Sigmoid colon (tissue), 7 donors: Measurements from ENCODE around the gene C8G. TPM values are rescaled to one million over a fixed set of nuclear protein-coding genes. Genes with fewer than 3 reads are reported as not detected.

Experiments
- DNase-seq: peaks from one replicate; pipeline ENCODE4 v3.0.0-alpha.2; 2019
- H3K27ac ChIP-seq, 4 donors: fragments of 200-600 bp; sonication (generic); one replicate each; pipeline ENCODE4 v1.5.1; 2016 to 2019; ENCODE audit warnings: mild to moderate bottlenecking in 1 of 4
- H3K27me3 ChIP-seq, 3 donors: fragments of 200-600 bp; sonication (generic); one replicate each; pipeline ENCODE4 v1.5.1; 2019; ENCODE audit warnings: mild to moderate bottlenecking in 1 of 3
- H3K36me3 ChIP-seq, 4 donors: fragments of 200-600 bp; sonication (generic); one replicate each; pipeline ENCODE4 v1.5.1; 2016 to 2019
- H3K4me1 ChIP-seq, 4 donors: fragments of 200-600 bp; sonication (generic); one replicate each; pipeline ENCODE4 v1.5.1; 2017 to 2019
- H3K4me3 ChIP-seq, 4 donors: fragments of 200-600 bp; sonication (generic); one replicate each; pipeline ENCODE4 v1.5.1; 2017 to 2019; ENCODE audit warnings: mild to moderate bottlenecking in 2 of 4, moderate library complexity in 1 of 4
- H3K9me3 ChIP-seq, 4 donors: fragments of 200-600 bp in 3 of 4; sonication (generic) in 3 of 4; one replicate each; pipeline versions ENCODE4 v1.5.1 to v1.6.1; 2013 to 2019
- CTCF ChIP-seq, 4 experiments: fragments of 450-650 bp in 3 of 4; fragments of 200-600 bp in 1 of 4; IDR thresholded peaks; one replicate each; pipeline ENCODE4 v1.5.1; 2016 to 2019; ENCODE audit warnings: antibody characterized with exemption in 4 of 4, mild to moderate bottlenecking in 3 of 4, moderate library complexity in 2 of 4
- EP300 ChIP-seq, 4 donors: sonication (generic); formaldehyde crosslinking; IDR thresholded peaks; one replicate each; pipeline ENCODE4 v1.6.1; 2017; ENCODE audit warnings: antibody characterized with exemption in 4 of 4
- POLR2A ChIP-seq, 2 donors: fragments of 450-650 bp; IDR thresholded peaks; one replicate each; pipeline ENCODE4 v1.6.1; 2016; ENCODE audit warnings: antibody characterized with exemption in 2 of 2, mild to moderate bottlenecking in 2 of 2, moderate library complexity in 2 of 2
- POLR2AphosphoS5 ChIP-seq, 4 donors: sonication (generic); formaldehyde crosslinking; IDR thresholded peaks; one replicate each; pipeline ENCODE4 v1.6.1; 2017; ENCODE audit warnings: antibody characterized with exemption in 4 of 4
- WGBS, 2 donors: extraction: QIAGEN DNeasy Blood & Tissue Kit; methylation state at CpG; one replicate each; pipeline ENCODE4 v1.1.7; 2013; 5-methylcytosine and 5-hydroxymethylcytosine counted together
- intact Hi-C: fragments of 100-400 bp; cut with DNase I; formaldehyde crosslinking; loops from one replicate; pipeline ENCODE4 v1.15.1; 2023
- polyA plus RNA-seq, 3 donors: library from polyadenylated mRNA; stranded (reverse); fragments of 200-250 nt; gene quantifications; one replicate each; pipeline ENCODE4 v1.2.3, GENCODE V29; 2013
- total RNA-seq, 4 donors: library from RNA; depleted of rRNA; stranded (reverse); fragments of >200 nt; gene quantifications; one replicate each; pipeline ENCODE4 v1.1.0, GENCODE V29; 2016
- donor health status: healthy with polysubstance abuse.
- donor health status: Bipolar disorder and iron deficiency.
- donor health status: healthy.

Gene C8G
- total and polyA plus RNA-seq, 7 donors = 4.2 to 11.1 (median 5.4) TPM; not detected in 4

- intact Hi-C loops = no loop called here
- 96 to 97% methylated on average over 15 of the region's 15 CpGs for WGBS, 2 donors
- no peak overlapping the region for H3K27ac ChIP-seq
- H3K4me1 ChIP-seq = no peaks in the 10 kb centered on the region
- no peak for TF ChIP-seq EP300 (IDR thresholded peaks at IDR 0.05)
- TF ChIP-seq POLR2AphosphoS5 (IDR thresholded peaks at IDR 0.05) = no peak
- TF ChIP-seq POLR2A (IDR thresholded peaks at IDR 0.05) = no peak
- no peak for TF ChIP-seq CTCF (IDR thresholded peaks at IDR 0.05)
- H3K9me3 ChIP-seq = no peaks in the 10 kb centered on the region
- DNase-seq = no peak
- no peaks in the 10 kb centered on the region for H3K27me3 ChIP-seq
- no peak overlapping the region for H3K4me3 ChIP-seq
- peaks cover 10 to 68% (median 29%) of the 10 kb centered on the region in 4 donors for H3K36me3 ChIP-seq
These were observed 25.0 kb upstream of the C8G start for GRCh38 chr9:136920069-136920468.

- Histone ChIP-seq H3K36me3 (peaks cover 10 to 68% (median 31%) of the 10 kb centered on the region in 4 donors), H3K4me3 (no peak overlapping the region), H3K27me3 (no peaks in the 10 kb centered on the region), H3K27ac (no peak overlapping the region), H3K9me3 (no peaks in the 10 kb centered on the region), H3K4me1 (no peaks in the 10 kb centered on the region)
- 96% methylated on average over 14 of the region's 14 CpGs for WGBS, 2 donors
- intact Hi-C loops = no loop called here
- no peak for DNase-seq
- no peak for TF ChIP-seq EP300 (IDR thresholded peaks at IDR 0.05)
- no peak for TF ChIP-seq CTCF (IDR thresholded peaks at IDR 0.05)
- TF ChIP-seq POLR2AphosphoS5 (IDR thresholded peaks at IDR 0.05) = no peak
- TF ChIP-seq POLR2A (IDR thresholded peaks at IDR 0.05) = no peak
These were observed 24.3 kb upstream of the C8G start for GRCh38 chr9:136920734-136921231.

GRCh38 chr9:136921307-136921706, 23.7 kb upstream of the C8G start:
- intact Hi-C loops = no loop called here
- TF ChIP-seq EP300 (IDR thresholded peaks at IDR 0.05) = no peak
- TF ChIP-seq CTCF (IDR thresholded peaks at IDR 0.05) = no peak
- TF ChIP-seq POLR2AphosphoS5 (IDR thresholded peaks at IDR 0.05) = no peak
- TF ChIP-seq POLR2A (IDR thresholded peaks at IDR 0.05) = no peak
- Histone ChIP-seq H3K36me3 (peaks cover 10 to 68% (median 33%) of the 10 kb centered on the region in 4 donors), H3K4me1 (no peaks in the 10 kb centered on the region), H3K27me3 (no peaks in the 10 kb centered on the region), H3K4me3 (no peak overlapping the region), H3K9me3 (no peaks in the 10 kb centered on the region), H3K27ac (no peak overlapping the region)
- WGBS, 2 donors = 89 to 90% methylated on average over 11 of the region's 11 CpGs
- no peak for DNase-seq

- Histone ChIP-seq H3K9me3 (no peaks in the 10 kb centered on the region), H3K4me1 (no peaks in the 10 kb centered on the region), H3K36me3 (peaks cover 10 to 68% (median 31%) of the 10 kb centered on the region in 4 donors), H3K27ac (no peak overlapping the region), H3K27me3 (no peaks in the 10 kb centered on the region), H3K4me3 (no peak overlapping the region)
- no peak for DNase-seq
- intact Hi-C loops = no loop called here
- no peak for TF ChIP-seq POLR2A (IDR thresholded peaks at IDR 0.05)
- WGBS, 2 donors = 86 to 88% methylated on average over 10 of the region's 10 CpGs
These were observed 23.3 kb upstream of the C8G start for GRCh38 chr9:136921718-136922117.

- no peak for DNase-seq
- intact Hi-C loops = no loop called here
- Histone ChIP-seq H3K27me3 (no peaks in the 10 kb centered on the region), H3K36me3 (peaks cover 10 to 60% (median 23%) of the 10 kb centered on the region in 4 donors), H3K4me1 (no peaks in the 10 kb centered on the region), H3K27ac (no peak overlapping the region), H3K4me3 (no peak overlapping the region), H3K9me3 (no peaks in the 10 kb centered on the region)
- no peak for TF ChIP-seq EP300 (IDR thresholded peaks at IDR 0.05)
- TF ChIP-seq POLR2A (IDR thresholded peaks at IDR 0.05) = no peak
- no peak for TF ChIP-seq POLR2AphosphoS5 (IDR thresholded peaks at IDR 0.05)
- WGBS, 2 donors = 90 to 93% methylated on average over 19 of the region's 19 CpGs
These were observed 22.5 kb upstream of the C8G start for GRCh38 chr9:136922540-136922939.

- DNase-seq = no peak
- H3K27ac ChIP-seq = no peak overlapping the region
- peaks cover 10 to 55% (median 21%) of the 10 kb centered on the region in 4 donors for H3K36me3 ChIP-seq
- intact Hi-C loops = no loop called here
- H3K4me3 ChIP-seq = no peak overlapping the region
- H3K9me3 ChIP-seq = no peaks in the 10 kb centered on the region
- no peaks in the 10 kb centered on the region for H3K27me3 ChIP-seq
- no peaks in the 10 kb centered on the region for H3K4me1 ChIP-seq
- 96 to 97% methylated on average over 19 of the region's 19 CpGs for WGBS, 2 donors
- no peak for TF ChIP-seq EP300 (IDR thresholded peaks at IDR 0.05)
- no peak for TF ChIP-seq CTCF (IDR thresholded peaks at IDR 0.05)
- TF ChIP-seq POLR2A (IDR thresholded peaks at IDR 0.05) = no peak
- no peak for TF ChIP-seq POLR2AphosphoS5 (IDR thresholded peaks at IDR 0.05)
These were observed 21.2 kb upstream of the C8G start for GRCh38 chr9:136923881-136924280.
